ENCODE results near the gene ZNF282.
"Not testable (repeated sequence)": the region's sequence is repeated elsewhere in the genome, so short reads cannot be mapped to it uniquely, and the experiment has no call there.

The ZNF282 gene

GRCh38 chr7:149223761-149224160, 28.4 kb downstream of the ZNF282 start:
- no peak overlapping the region for H3K27ac ChIP-seq (ENCODE audit: low read depth, low read length)
- peaks cover 0 to 63% (median 46%) of the 10 kb centered on the region in 5 donors for H3K36me3 ChIP-seq (ENCODE audit: control insufficient read depth in 5 of 5, insufficient read depth in 5 of 5, low read length in 5 of 5)
- no peak overlapping the region for H3K4me3 ChIP-seq (ENCODE audit: low read depth in 1 of 5, low read length in 5 of 5)
- no peaks in the 10 kb centered on the region for H3K27me3 ChIP-seq (ENCODE audit: control insufficient read depth in 5 of 5, insufficient read depth in 4 of 5, low read length in 5 of 5)
- H3K4me1 ChIP-seq (ENCODE audit: control insufficient read depth in 5 of 5, insufficient read depth in 5 of 5, low read length in 5 of 5), result peaks cover 0 to 5% (median 0%) of the 10 kb centered on the region in 5 donors
- peaks cover 0 to 2% (median 0%) of the 10 kb centered on the region in 5 donors for H3K9me3 ChIP-seq (ENCODE audit: control insufficient read depth in 5 of 5, low read length in 5 of 5)
- H3K9ac ChIP-seq (ENCODE audit: low read length in 5 of 5), result no peak overlapping the region

- Histone ChIP-seq H3K27me3 (ENCODE audit: control insufficient read depth in 5 of 5, insufficient read depth in 4 of 5, low read length in 5 of 5) (no peaks in the 10 kb centered on the region), H3K36me3 (ENCODE audit: control insufficient read depth in 5 of 5, insufficient read depth in 5 of 5, low read length in 5 of 5) (peaks cover 0 to 57% (median 42%) of the 10 kb centered on the region in 5 donors), H3K4me1 (ENCODE audit: control insufficient read depth in 5 of 5, insufficient read depth in 5 of 5, low read length in 5 of 5) (peaks cover 0 to 5% (median 0%) of the 10 kb centered on the region in 5 donors), H3K4me3 (ENCODE audit: low read depth in 1 of 5, low read length in 5 of 5) (no peak overlapping the region), H3K27ac (ENCODE audit: low read depth, low read length) (no peak overlapping the region), H3K9me3 (ENCODE audit: control insufficient read depth in 5 of 5, low read length in 5 of 5) (peaks cover 0 to 2% (median 0%) of the 10 kb centered on the region in 5 donors), H3K9ac (ENCODE audit: low read length in 5 of 5) (no peak overlapping the region)
These were observed 29.0 kb downstream of the ZNF282 start for GRCh38 chr7:149224352-149224751.

- H3K9me3 ChIP-seq (ENCODE audit: control insufficient read depth in 5 of 5, low read length in 5 of 5), result peaks cover 0 to 2% (median 0%) of the 10 kb centered on the region in 5 donors
- H3K27ac ChIP-seq (ENCODE audit: low read depth, low read length), result no peak overlapping the region
- no peaks in the 10 kb centered on the region for H3K27me3 ChIP-seq (ENCODE audit: control insufficient read depth in 5 of 5, insufficient read depth in 4 of 5, low read length in 5 of 5)
- H3K4me1 ChIP-seq (ENCODE audit: control insufficient read depth in 5 of 5, insufficient read depth in 5 of 5, low read length in 5 of 5), result peaks cover 0 to 9% (median 0%) of the 10 kb centered on the region in 5 donors
- H3K36me3 ChIP-seq (ENCODE audit: control insufficient read depth in 5 of 5, insufficient read depth in 5 of 5, low read length in 5 of 5), result peaks cover 0 to 51% (median 39%) of the 10 kb centered on the region in 5 donors
- H3K9ac ChIP-seq (ENCODE audit: low read length in 5 of 5), result no peak overlapping the region
- H3K4me3 ChIP-seq (ENCODE audit: low read depth in 1 of 5, low read length in 5 of 5), result no peak overlapping the region
These were observed 29.8 kb downstream of the ZNF282 start for GRCh38 chr7:149225106-149225505.

GRCh38 chr7:149225656-149226055, 30.3 kb downstream of the ZNF282 start:
- H3K4me3 ChIP-seq (ENCODE audit: low read depth in 1 of 5, low read length in 5 of 5), result no peak overlapping the region
- H3K9ac ChIP-seq (ENCODE audit: low read length in 5 of 5), result no peak overlapping the region
- H3K4me1 ChIP-seq (ENCODE audit: control insufficient read depth in 5 of 5, insufficient read depth in 5 of 5, low read length in 5 of 5), result peaks cover 0 to 9% (median 0%) of the 10 kb centered on the region in 5 donors
- H3K27me3 ChIP-seq (ENCODE audit: control insufficient read depth in 5 of 5, insufficient read depth in 4 of 5, low read length in 5 of 5), result no peaks in the 10 kb centered on the region
- H3K27ac ChIP-seq (ENCODE audit: low read depth, low read length), result no peak overlapping the region
- H3K36me3 ChIP-seq (ENCODE audit: control insufficient read depth in 5 of 5, insufficient read depth in 5 of 5, low read length in 5 of 5), result peaks cover 0 to 45% (median 35%) of the 10 kb centered on the region in 5 donors
- peaks cover 0 to 2% (median 0%) of the 10 kb centered on the region in 5 donors for H3K9me3 ChIP-seq (ENCODE audit: control insufficient read depth in 5 of 5, low read length in 5 of 5)

GRCh38 chr7:149226366-149226765, 31.0 kb downstream of the ZNF282 start:
- H3K27ac ChIP-seq (ENCODE audit: low read depth, low read length); H3K4me3 ChIP-seq (ENCODE audit: low read depth in 1 of 5, low read length in 5 of 5); H3K9ac ChIP-seq (ENCODE audit: low read length in 5 of 5); H3K4me1 ChIP-seq (ENCODE audit: control insufficient read depth in 5 of 5, insufficient read depth in 5 of 5, low read length in 5 of 5); H3K27me3 ChIP-seq (ENCODE audit: control insufficient read depth in 5 of 5, insufficient read depth in 4 of 5, low read length in 5 of 5); H3K9me3 ChIP-seq (ENCODE audit: control insufficient read depth in 5 of 5, low read length in 5 of 5): not testable (repeated sequence)
- peaks cover 0 to 38% (median 30%) of the 10 kb centered on the region in 5 donors for H3K36me3 ChIP-seq (ENCODE audit: control insufficient read depth in 5 of 5, insufficient read depth in 5 of 5, low read length in 5 of 5)

GRCh38 chr7:149226840-149227494, 31.6 kb downstream of the ZNF282 start:
- H3K9me3 ChIP-seq (ENCODE audit: control insufficient read depth in 5 of 5, low read length in 5 of 5), result peaks cover 0 to 2% (median 0%) of the 10 kb centered on the region in 5 donors
- no peaks in the 10 kb centered on the region for H3K27me3 ChIP-seq (ENCODE audit: control insufficient read depth in 5 of 5, insufficient read depth in 4 of 5, low read length in 5 of 5)
- H3K4me1 ChIP-seq (ENCODE audit: control insufficient read depth in 5 of 5, insufficient read depth in 5 of 5, low read length in 5 of 5), result peaks cover 0 to 9% (median 0%) of the 10 kb centered on the region in 5 donors
- no peak overlapping the region for H3K9ac ChIP-seq (ENCODE audit: low read length in 5 of 5)
- no peak overlapping the region for H3K4me3 ChIP-seq (ENCODE audit: low read depth in 1 of 5, low read length in 5 of 5)
- no peak overlapping the region for H3K27ac ChIP-seq (ENCODE audit: low read depth, low read length)
- H3K36me3 ChIP-seq (ENCODE audit: control insufficient read depth in 5 of 5, insufficient read depth in 5 of 5, low read length in 5 of 5), result peaks cover 0 to 32% (median 26%) of the 10 kb centered on the region in 5 donors

GRCh38 chr7:149228831-149229471, 33.6 kb downstream of the ZNF282 start:
- peaks cover 0 to 9% (median 0%) of the 10 kb centered on the region in 5 donors for H3K4me1 ChIP-seq (ENCODE audit: control insufficient read depth in 5 of 5, insufficient read depth in 5 of 5, low read length in 5 of 5)
- H3K9ac ChIP-seq (ENCODE audit: low read length in 5 of 5), result no peak overlapping the region
- H3K27ac ChIP-seq (ENCODE audit: low read depth, low read length), result no peak overlapping the region
- no peaks in the 10 kb centered on the region for H3K9me3 ChIP-seq (ENCODE audit: control insufficient read depth in 5 of 5, low read length in 5 of 5)
- H3K4me3 ChIP-seq (ENCODE audit: low read depth in 1 of 5, low read length in 5 of 5), result no peak overlapping the region
- peaks cover 0 to 21% (median 18%) of the 10 kb centered on the region in 5 donors for H3K36me3 ChIP-seq (ENCODE audit: control insufficient read depth in 5 of 5, insufficient read depth in 5 of 5, low read length in 5 of 5)
- H3K27me3 ChIP-seq (ENCODE audit: control insufficient read depth in 5 of 5, insufficient read depth in 4 of 5, low read length in 5 of 5), result peaks cover 0 to under 1% (median 0%) of the 10 kb centered on the region in 5 donors

- peaks cover 0 to 9% (median 0%) of the 10 kb centered on the region in 5 donors for H3K4me1 ChIP-seq (ENCODE audit: control insufficient read depth in 5 of 5, insufficient read depth in 5 of 5, low read length in 5 of 5)
- H3K9me3 ChIP-seq (ENCODE audit: control insufficient read depth in 5 of 5, low read length in 5 of 5), result no peaks in the 10 kb centered on the region
- H3K36me3 ChIP-seq (ENCODE audit: control insufficient read depth in 5 of 5, insufficient read depth in 5 of 5, low read length in 5 of 5), result peaks cover 0 to 15% (median 12%) of the 10 kb centered on the region in 5 donors
These were observed 34.2 kb downstream of the ZNF282 start for GRCh38 chr7:149229526-149229925.

GRCh38 chr7:149232362-149232761, 37.0 kb downstream of the ZNF282 start:
- Histone ChIP-seq H3K9me3 (ENCODE audit: control insufficient read depth in 5 of 5, low read length in 5 of 5) (no peaks in the 10 kb centered on the region), H3K4me1 (ENCODE audit: control insufficient read depth in 5 of 5, insufficient read depth in 5 of 5, low read length in 5 of 5) (peaks cover 0 to 4% (median 0%) of the 10 kb centered on the region in 5 donors), H3K27ac (ENCODE audit: low read depth, low read length) (no peak overlapping the region), H3K27me3 (ENCODE audit: control insufficient read depth in 5 of 5, insufficient read depth in 4 of 5, low read length in 5 of 5) (peaks cover 0 to 7% (median under 1%) of the 10 kb centered on the region in 5 donors), H3K36me3 (ENCODE audit: control insufficient read depth in 5 of 5, insufficient read depth in 5 of 5, low read length in 5 of 5) (no peaks in the 10 kb centered on the region), H3K9ac (ENCODE audit: low read length in 5 of 5) (no peak overlapping the region), H3K4me3 (ENCODE audit: low read depth in 1 of 5, low read length in 5 of 5) (no peak overlapping the region)

More at GRCh38 chr7:149229526-149229925, 34.2 kb downstream of the ZNF282 start:
- no peak overlapping the region for H3K27ac ChIP-seq (ENCODE audit: low read depth, low read length)
- H3K4me3 ChIP-seq (ENCODE audit: low read depth in 1 of 5, low read length in 5 of 5), result no peak overlapping the region
- peaks cover 0 to 3% (median 0%) of the 10 kb centered on the region in 5 donors for H3K27me3 ChIP-seq (ENCODE audit: control insufficient read depth in 5 of 5, insufficient read depth in 4 of 5, low read length in 5 of 5)
- no peak overlapping the region for H3K9ac ChIP-seq (ENCODE audit: low read length in 5 of 5)

GRCh38 chr7:149233655-149234204, 38.4 kb downstream of the ZNF282 start:
- H3K9me3 ChIP-seq (ENCODE audit: control insufficient read depth in 5 of 5, low read length in 5 of 5); H3K27ac ChIP-seq (ENCODE audit: low read depth, low read length); H3K36me3 ChIP-seq (ENCODE audit: control insufficient read depth in 5 of 5, insufficient read depth in 5 of 5, low read length in 5 of 5); H3K27me3 ChIP-seq (ENCODE audit: control insufficient read depth in 5 of 5, insufficient read depth in 4 of 5, low read length in 5 of 5); H3K4me3 ChIP-seq (ENCODE audit: low read depth in 1 of 5, low read length in 5 of 5); H3K4me1 ChIP-seq (ENCODE audit: control insufficient read depth in 5 of 5, insufficient read depth in 5 of 5, low read length in 5 of 5); H3K9ac ChIP-seq (ENCODE audit: low read length in 5 of 5): not testable (repeated sequence)

Data from subcutaneous abdominal adipose tissue (tissue), 5 donors.